ENCODE results near the gene MATCAP1.
A peak's percentile ranks its signal among the peaks of the same experiment; 100 is the strongest.

Gene MATCAP1

GRCh38 chr16:67207249-67208091, 23.7 kb upstream of the MATCAP1 start:
- no peak for DNase-seq (ENCODE audit: low read depth)

DNA sequence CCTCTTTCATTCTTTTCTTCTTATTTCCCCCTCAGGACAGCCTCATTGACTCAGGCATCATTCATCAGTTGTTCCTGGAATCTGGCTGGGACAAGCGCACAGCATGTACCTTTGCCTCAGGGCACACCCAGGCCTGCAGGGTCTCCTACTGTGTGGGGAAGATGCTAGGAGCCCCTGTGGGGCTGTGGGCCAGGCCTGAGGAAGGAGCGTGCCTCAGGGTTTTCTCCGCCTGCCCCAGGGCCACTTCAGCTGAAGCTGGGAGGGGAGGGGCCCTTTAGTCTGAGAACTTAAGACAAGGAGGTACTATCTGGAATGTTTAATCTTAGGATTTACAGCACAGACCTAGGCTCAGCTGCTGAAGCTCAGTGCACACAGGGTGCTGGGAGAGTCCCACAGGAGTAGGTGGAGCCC, 23.1 kb upstream of the MATCAP1 start:
- no peak for DNase-seq (ENCODE audit: low read depth)

DNA sequence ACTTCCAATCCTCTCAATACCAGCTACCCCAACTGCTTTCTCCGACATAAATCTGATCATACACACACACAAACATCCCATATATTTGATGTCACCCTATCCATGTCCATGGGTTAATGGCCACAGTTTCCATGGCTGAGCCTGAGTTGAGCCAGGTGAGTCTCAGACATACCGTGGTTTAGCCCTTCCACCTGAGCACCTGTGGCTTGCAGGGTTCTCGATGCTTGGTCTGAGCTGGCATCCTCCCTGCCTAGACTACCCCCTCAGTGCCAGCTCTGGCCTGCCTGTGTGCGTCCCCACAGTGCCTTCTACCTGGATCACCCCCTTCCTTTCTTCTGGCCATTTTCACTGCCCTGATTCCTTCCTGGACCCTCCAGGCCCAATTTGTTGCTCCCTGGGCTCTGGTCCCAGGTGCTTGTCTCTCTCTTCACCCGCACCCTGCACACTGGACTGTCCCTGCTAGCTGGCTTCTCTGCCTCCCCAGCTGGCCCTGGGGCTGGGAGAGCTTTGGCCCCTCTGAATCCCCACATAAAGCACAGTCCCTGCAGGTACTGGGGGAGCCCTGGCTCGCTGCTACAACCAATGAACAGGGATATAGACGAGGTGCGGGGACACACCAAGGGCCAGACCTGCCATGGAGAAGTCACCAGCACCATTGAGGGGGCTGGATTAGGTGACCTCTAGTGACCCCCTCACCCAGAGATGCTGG, 22.5 kb upstream of the MATCAP1 start:
- DNase-seq (ENCODE audit: low read depth), result no peak

DNA sequence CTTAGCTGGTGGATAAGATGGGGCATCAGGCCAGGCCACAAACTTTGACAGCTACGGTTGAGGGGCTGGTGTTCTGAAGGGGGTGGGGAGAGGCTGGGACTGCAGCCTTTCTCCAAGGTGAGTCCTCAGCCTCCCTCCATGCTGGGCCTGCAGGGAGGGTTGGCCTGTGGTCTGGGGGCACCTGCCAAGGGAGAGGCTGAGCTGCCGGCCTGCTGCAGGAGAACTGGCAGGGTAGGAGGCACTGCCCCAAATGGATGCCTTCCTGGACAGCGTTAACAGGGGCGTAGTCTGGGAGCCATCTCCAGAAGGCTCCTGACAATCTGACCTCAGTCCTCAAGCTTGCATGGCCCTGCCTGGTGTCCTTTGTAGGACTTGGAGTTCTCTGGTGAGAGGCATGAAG, 20.3 kb upstream of the MATCAP1 start:
- no peak for DNase-seq (ENCODE audit: low read depth)

DNA sequence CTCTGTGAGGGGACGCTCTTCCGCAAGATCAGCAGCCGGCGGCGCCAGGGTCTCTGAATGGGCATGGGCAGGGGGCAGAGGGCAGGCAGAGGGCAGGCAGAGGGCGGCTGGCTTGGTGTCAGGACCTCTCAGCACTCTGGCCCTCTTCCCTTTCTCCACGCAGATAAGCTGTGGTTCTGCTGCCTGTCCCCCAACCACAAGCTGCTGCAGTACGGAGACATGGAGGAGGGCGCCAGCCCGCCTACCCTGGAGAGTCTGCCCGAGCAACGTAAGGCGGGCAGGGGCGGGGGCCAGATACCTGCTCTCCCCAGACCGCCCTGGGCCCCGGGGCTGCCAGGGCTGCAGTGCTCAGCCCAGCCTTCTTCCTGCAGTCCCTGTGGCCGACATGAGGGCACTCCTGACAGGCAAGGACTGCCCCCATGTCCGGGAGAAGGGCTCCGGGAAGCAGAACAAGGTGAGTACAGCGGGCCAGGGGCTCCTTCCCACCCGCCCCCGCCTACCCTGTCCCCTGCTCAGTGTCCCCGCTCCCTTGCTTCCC, 19.3 kb upstream of the MATCAP1 start:
- DNase-seq (ENCODE audit: low read depth), result no peak

DNA sequence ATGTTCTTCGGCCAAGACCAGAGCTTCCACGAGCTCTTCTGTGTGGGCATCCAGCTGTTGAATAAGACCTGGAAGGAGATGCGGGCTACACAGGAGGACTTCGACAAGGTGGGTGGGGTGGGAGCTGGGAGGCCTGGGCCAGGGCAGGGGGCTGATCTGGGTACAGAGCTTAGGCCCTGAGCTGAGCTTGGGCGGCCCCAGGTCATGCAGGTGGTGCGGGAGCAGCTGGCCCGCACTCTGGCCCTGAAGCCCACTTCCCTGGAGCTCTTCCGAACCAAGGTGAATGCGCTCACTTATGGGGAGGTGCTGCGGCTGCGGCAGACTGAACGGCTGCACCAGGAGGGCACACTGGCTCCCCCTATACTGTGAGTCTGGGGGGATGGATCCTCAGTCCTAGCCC, 18.7 kb upstream of the MATCAP1 start:
- no peak for DNase-seq (ENCODE audit: low read depth)

DNA sequence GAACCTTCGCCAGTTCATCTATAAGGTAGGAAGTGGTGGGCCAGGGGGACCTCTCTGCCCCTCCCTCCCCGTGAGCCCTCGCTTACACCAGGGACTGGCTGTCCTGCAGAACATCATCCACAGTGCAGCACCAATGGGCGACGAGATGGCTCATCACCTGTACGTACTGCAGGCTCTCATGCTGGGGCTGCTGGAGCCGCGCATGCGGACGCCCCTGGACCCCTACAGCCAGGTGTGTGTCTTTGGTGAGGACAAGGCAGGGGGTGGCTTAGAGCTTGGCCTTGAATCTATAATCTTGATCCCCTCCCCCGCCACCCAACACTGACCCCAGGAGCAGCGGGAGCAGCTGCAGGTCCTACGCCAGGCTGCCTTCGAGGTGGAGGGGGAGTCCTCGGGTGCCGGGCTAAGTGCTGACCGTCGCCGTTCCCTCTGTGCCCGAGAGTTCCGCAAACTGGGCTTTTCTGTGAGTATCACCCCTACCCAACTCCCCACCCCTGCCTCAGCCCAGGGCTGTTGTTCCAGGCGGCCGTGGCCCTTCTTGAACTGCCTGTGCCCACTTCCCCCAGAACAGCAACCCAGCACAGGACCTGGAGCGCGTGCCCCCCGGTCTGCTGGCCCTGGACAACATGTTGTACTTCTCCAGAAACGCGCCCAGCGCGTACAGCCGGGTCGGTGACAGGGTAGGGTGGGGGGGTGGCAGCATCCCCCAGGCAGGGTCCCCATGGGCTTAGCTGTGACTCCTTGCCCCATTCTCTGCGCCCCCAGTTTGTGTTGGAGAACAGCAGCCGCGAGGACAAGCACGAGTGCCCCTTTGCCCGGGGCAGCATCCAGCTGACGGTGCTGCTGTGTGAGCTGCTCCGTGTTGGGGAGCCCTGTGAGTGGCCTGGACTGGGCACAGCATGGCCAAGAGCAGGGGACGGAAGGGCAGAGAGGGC, 17.9 kb upstream of the MATCAP1 start:
- no peak for DNase-seq (ENCODE audit: low read depth)

- no peak for DNase-seq (ENCODE audit: low read depth)
These were observed 16.7 kb upstream of the MATCAP1 start for GRCh38 chr16:67200491-67200890.

GRCh38 chr16:67199808-67200198, 16.0 kb upstream of the MATCAP1 start:
- DNase-seq (ENCODE audit: low read depth), result no peak

GRCh38 chr16:67199011-67199807, 15.4 kb upstream of the MATCAP1 start, which contains the start of gene ELMO3:
ELMO3 (plus strand) TSS chr16:67199131; CDS start chr16:67199327, 196 bp downstream.
- no peak for DNase-seq (ENCODE audit: low read depth)

DNA sequence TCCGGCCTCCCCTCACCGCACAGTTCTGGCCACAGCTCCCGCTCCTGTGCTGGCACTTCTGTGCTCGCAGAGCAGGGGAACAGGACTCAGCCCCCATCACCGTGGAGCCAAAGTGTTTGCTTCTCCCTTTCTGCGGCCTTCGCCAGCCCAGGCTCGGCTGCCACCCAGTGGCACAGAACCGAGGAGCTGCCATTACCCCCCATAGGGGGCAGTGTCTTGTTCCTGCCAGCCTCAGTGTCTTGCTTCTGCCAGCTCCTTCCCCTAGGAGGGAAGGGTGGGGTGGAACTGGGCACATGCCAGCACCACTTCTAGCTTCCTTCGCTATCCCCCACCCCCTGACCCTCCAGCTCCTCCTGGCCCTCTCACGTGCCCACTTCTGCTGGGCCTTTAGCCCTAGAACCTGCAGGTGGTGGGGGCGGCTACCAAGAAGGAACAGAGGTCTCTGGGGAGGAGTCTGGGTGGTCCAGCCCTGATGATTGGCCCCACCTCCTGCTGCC, 14.5 kb upstream of the MATCAP1 start:
- no peak for DNase-seq (ENCODE audit: low read depth)

DNA sequence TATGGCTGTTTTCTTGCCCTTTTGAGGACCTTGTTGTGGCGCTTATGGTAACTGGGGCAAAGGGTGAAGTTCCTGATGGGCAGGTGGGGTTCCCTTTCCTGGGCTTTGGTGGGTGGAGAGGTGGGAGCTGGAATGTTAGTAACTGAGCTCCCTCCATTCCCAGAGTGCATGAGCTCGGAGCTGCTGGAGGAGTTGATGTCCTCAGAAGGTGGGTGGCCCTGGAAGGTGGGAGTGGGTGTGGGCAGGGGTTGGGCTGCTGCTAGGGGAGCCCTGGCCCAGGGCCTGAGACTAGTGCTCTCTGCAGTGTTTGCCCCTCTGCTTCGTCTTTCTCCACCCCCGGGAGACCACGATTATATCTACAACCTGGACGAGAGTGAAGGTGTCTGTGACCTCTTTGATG, 13.9 kb upstream of the MATCAP1 start:
- DNase-seq (ENCODE audit: low read depth), result no peak

DNA sequence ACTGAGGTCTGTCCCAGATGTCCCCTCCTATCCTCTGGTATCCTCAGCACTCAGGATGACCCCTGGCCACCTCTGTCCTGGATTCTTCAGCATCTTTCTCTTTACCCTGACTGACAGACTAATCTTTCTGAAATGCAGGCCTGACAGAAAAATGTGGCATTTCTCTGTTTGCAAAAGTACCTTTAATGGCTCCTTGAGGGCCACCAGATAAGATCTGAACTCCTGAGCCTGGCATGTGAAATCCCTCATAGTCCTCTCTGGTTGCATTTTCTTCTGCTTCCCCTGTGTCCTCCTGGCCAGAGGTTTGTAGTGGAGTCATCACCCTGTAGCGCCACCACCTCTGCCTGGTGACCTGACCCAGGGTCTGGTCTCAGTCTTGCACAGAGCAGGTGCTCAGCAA, 13.1 kb upstream of the MATCAP1 start:
- DNase-seq (ENCODE audit: low read depth), result no peak

DNA sequence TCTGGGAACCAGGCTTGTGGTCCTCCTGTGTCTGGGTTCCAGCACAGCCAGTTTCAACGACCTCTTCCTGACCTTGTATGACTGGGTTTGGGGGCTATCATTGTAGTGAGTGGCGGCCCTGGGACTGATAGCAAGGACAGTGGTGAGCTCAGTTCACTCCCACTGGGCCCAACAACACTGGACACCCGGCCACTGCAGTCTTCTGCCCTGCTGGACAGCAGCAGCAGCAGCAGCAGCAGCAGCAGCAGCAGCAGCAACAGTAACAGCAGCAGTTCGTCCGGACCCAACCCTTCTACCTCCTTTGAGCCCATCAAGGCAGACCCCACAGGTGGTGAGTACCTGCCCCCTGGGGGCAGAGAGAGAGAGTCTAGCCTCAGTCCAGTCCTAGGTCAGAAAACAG, 11.9 kb upstream of the MATCAP1 start:
- no peak for DNase-seq (ENCODE audit: low read depth)

GRCh38 chr16:67194260-67194659, 10.5 kb upstream of the MATCAP1 start:
- DNase-seq (ENCODE audit: low read depth), result no peak

DNA sequence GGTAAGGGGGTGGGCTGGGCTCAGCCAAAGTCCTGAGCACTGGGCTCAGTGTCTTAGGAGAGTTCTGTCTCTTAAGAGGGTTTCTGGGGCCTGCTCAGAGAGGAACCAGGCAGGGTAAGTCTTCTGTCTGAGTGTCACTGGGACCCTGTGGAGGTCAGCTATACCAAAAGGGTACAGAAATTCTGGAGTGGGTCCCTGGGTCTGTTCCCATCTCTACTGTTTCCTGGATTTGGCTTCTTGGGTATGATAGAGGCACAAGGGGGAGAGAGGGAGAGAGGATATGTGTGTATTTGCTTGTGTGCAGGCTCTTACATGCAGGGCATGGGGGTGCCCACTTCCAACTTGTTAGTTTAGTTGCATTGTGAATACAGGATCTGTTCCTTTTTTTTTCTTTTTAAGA, 9.8 kb upstream of the MATCAP1 start:
- no peak for DNase-seq (ENCODE audit: low read depth)

DNA sequence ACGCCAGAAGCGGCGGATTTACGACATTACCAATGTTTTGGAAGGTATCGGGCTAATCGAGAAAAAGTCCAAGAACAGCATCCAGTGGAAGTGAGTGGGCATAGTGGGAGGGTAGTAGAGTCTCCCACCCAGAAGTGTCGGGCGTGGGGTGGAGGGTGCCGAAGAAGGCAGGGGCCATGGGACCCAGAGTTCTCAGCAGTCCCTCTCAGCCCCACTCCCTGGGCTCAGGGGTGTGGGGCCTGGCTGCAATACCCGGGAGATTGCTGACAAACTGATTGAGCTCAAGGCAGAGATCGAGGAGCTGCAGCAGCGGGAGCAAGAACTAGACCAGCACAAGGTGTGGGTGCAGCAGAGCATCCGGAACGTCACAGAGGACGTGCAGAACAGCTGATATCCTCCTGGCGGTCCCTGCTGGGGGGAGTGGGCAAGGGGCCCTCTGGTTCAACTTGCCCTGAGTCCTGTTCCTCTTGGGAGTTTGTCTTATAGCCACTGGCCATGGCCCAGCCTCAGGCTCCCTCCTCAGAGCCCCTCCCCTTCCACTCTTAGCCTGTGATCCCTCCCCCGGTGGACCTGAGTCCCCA, 9.1 kb upstream of the MATCAP1 start:
- no peak for DNase-seq (ENCODE audit: low read depth)

DNA sequence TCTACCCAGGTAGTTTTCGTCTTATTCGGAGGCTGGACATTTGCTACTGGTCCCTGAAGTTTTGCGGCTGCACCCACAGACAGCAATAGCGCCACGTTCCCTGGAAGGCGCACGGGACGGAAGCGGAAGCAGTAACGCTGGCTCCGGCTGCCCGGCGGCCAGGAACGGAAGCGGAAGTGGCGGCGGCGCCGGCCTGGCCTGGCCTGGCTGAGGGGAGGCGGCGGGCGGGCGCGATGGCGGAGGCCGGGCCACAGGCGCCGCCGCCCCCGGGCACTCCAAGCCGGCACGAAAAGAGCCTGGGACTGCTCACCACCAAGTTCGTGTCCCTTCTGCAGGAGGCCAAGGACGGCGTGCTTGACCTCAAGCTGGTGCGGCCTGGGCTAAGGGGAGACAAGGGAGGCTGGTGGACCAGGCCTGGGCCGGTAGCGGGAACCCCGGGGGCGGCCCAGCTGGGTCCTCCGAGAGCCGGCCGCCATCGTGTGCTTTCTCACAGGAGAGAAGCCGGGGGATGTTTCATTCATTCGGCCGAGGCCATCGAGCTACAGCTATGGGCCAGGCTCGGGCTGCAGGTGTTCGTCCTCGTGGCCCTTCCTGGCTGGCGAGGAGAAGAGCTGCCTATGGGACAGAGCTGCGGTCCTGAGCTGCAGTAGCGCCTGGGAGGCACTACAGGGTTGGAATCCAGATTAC, 8.4 kb upstream of the MATCAP1 start, which contains the start of gene E2F4:
E2F4 (plus strand) TSS at position 161 of the 687 bp plus-strand sequence; CDS start at position 234, 73 bp downstream.
- DNase-seq (ENCODE audit: low read depth), result peak; percentile 76

DNA sequence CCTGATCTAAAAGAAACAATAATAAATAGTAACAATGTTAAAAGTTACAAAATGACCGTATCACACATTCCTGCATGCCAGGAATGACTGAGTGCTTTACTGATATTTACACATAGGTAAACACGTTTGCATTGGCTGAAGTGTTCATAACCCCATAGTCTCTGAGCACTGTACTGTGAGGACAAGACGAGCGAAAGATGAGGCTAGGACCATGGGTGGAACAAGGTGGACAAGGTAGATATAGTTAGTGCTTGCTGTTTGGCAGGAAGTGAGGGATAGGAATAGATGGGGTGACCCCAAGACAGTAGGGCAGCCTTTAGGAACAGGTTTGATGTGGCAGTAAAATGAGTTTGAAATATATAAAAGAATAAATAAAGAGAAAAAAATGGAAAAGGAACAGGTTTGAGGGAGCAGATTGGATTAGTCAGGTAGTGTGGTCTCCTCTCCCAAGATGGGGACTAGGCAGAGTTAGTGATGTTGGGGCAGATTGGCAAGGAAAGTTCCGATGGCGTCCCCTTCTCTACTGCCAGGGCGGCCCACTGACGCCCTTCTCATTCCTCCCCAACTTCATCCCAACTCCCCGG, 7.7 kb upstream of the MATCAP1 start:
- no peak for DNase-seq (ENCODE audit: low read depth)
